GM13977 (cell line): ENCODE measurements around the gene FSTL4.
"Not testable (repeated sequence)": the region's sequence is repeated elsewhere in the genome, so short reads cannot be mapped to it uniquely, and the experiment has no call there.

ENCODE experiments used
- DNase-seq: peaks from one replicate; pipeline ENCODE4 v3.0.0; 2012; ENCODE audit warnings: low spot score
- in situ Hi-C: fragments of 300-500 bp; cut with MboI; formaldehyde crosslinking; loops from one replicate; pipeline ENCODE4 v1.12.0; 2022; ENCODE audit warnings: low sequenced_read_pairs, low pct_unique_long_range_greater_than_20kb, mixed read lengths, inconsistent platforms; ENCODE audit not compliant: unreplicated experiment
- TF ChIP-seq, protein P1 (sequence below): IDR thresholded peaks from 2 replicates; pipeline ENCODE4 v1.5.1; 2012; ENCODE audit warnings: mild to moderate bottlenecking, control low read depth; ENCODE audit not compliant: insufficient read depth; ENCODE audit errors: extremely low read depth, missing control alignments

FSTL4 gene

GRCh38 chr5:133450286-133450685 lies 162.1 kb downstream of the FSTL4 start:
- DNase-seq = no peak
- in situ Hi-C loops = no loop called here
- TF ChIP-seq, protein P1, sequence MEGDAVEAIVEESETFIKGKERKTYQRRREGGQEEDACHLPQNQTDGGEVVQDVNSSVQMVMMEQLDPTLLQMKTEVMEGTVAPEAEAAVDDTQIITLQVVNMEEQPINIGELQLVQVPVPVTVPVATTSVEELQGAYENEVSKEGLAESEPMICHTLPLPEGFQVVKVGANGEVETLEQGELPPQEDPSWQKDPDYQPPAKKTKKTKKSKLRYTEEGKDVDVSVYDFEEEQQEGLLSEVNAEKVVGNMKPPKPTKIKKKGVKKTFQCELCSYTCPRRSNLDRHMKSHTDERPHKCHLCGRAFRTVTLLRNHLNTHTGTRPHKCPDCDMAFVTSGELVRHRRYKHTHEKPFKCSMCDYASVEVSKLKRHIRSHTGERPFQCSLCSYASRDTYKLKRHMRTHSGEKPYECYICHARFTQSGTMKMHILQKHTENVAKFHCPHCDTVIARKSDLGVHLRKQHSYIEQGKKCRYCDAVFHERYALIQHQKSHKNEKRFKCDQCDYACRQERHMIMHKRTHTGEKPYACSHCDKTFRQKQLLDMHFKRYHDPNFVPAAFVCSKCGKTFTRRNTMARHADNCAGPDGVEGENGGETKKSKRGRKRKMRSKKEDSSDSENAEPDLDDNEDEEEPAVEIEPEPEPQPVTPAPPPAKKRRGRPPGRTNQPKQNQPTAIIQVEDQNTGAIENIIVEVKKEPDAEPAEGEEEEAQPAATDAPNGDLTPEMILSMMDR = no peak

DNA sequence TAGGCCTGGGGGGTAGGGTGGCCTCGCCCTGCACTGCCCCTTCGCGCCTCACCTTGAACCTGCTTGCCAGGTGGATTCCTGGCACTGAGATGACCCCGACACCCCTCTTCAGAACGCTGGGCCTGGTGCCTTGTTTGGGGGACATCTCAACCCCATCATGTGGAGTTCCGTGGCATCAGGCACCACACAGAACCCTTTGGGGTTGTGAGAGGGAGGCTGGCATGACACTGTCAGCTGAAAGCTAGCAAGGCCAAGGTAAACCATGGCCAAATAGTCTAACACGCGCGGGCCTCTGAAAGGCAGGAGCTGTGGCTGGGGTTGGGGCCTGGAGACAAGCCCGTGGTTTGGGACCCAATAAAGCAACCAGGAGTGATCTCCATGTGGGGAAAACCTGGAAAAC lies 163.2 kb downstream of the FSTL4 start:
- DNase-seq = no peak
- TF ChIP-seq, protein P1 = no peak
- in situ Hi-C loops = no loop called here

GRCh38 chr5:133446440-133446839 lies 165.9 kb downstream of the FSTL4 start:
- no peak for DNase-seq
- TF ChIP-seq, protein P1 = no peak
- in situ Hi-C loops = no loop called here

DNA sequence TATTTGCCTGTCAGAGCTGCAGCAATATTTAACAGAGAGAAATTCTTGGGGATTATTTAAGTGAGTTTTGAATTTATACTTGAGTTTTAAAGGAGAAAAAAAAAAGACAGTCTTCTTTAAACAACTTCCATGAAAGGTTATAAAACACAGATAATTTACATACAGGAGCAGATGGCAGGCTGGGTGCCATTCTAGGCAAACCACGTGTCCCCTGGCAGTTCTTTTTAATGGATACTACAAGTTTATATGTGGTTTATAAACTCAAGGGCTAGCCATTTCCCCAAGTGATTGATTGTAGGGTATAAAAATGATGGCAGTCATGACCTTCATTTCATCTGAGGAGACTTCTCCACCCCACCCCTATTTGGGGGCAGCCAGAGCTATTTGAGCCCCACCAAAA lies 166.6 kb downstream of the FSTL4 start:
- no peak for DNase-seq
- TF ChIP-seq, protein P1 = no peak
- in situ Hi-C loops = no loop called here

DNA sequence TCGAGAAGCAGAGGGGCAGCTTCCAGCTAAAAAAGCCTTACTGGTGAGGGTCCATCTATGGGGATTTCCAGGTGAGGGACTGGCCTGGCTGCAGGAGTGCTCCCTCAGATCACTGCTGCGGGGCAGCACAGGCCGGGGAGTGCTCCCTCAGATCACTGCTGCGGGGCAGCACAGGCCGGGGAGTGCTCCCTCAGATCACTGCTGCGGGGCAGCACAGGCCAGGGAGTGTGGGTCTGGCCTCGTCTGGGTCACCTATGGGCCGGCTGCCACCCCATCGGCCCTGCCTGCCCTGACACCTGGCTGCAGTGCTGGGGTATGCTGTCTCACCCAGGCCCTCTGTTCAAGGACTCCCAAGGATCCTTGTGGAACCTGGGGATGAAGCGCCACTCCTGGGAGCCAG lies 167.1 kb downstream of the FSTL4 start:
- in situ Hi-C loops, DNase-seq: not testable (repeated sequence)

DNA sequence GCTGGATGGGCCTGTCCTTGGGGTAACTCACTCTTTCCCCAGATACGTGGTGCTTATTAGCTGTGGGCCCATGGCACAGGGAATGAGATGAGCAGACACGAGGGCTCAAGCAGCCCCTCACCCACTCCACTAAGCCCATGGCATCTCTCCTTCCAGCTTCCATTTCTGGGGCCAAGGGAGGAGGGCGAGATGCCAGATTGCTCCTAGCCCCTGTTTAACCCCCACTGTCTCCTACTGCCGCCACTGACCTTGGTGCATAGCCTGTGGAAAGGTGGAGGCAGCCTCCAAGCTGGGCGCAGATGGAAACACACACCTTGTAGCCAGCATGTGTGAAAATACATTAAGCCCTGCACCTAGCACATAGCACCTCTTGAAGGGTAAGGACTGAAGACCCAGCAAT lies 167.6 kb downstream of the FSTL4 start:
- in situ Hi-C loops = no loop called here
- no peak for DNase-seq
- TF ChIP-seq, protein P1 = no peak

DNA sequence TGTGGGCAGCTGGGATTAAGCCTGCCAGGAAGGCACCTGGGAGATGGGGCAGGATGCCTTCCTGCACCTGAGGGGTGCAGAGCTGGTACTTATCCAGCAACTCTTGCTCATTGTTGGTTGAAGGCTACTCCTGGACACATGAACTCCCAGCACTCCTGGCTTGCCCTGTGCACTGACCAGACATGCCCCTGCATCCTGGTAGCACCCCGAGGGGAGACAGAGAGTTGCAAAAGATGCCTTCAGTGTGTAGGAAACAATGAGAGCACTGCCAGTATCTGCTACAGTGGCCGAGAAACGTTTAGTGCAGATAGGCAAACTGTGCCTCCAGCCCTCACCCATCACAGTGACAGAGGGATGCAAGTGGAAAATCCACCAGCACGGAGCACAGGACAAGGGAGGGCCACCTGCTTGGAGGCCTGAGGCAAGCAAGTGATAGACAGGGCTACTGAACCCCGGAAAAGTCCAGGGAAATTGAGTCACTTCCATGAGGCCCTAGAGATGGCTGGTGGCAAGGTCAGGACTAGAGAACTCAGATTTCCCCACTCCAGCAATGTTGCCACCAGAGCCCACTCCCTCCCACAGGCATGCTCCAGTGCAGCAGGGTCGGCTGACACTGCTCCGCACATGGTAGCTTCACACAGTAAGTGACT lies 171.1 kb downstream of the FSTL4 start:
- TF ChIP-seq, protein P1 = no peak
- in situ Hi-C loops = no loop called here
- DNase-seq = no peak
